Right cardiac atrium (tissue), 5 donors: ENCODE data around the gene DLGAP4. TPM values are rescaled to one million over a fixed set of nuclear protein-coding genes. Genes with fewer than 3 reads are reported as not detected.

Experiments
- ATAC-seq, 2 donors: fragments of 200-7000 bp; cut with Tn5 transposase; one replicate each; pipeline versions ENCODE4 v1.8.0 to v1.9.1; 2020; ENCODE audit warnings: moderate library complexity in 2 of 2, mild to moderate bottlenecking in 1 of 2
- DNase-seq, 3 donors: peaks; one replicate each; pipeline ENCODE4 v3.0.0-alpha.2; 2020
- H3K27ac ChIP-seq: one replicate; pipeline ENCODE4 v1.5.1; 2013; ENCODE audit warnings: mild to moderate bottlenecking, low read length, control low read depth, moderate library complexity
- H3K27me3 ChIP-seq: one replicate; pipeline ENCODE4 v1.6.1; 2013; ENCODE audit not compliant: control insufficient read depth, insufficient read depth
- H3K4me1 ChIP-seq: one replicate; pipeline ENCODE4 v1.6.1; 2013; ENCODE audit warnings: low read length; ENCODE audit not compliant: control insufficient read depth, insufficient read depth
- H3K4me3 ChIP-seq: one replicate; pipeline ENCODE4 v1.5.1; 2013; ENCODE audit warnings: low read length, control low read depth
- H3K9me3 ChIP-seq: one replicate; pipeline ENCODE4 v1.6.1; 2013; ENCODE audit warnings: low read length; ENCODE audit not compliant: control insufficient read depth
- WGBS: extraction: QIAGEN DNeasy Blood & Tissue Kit; methylation state at CpG from one replicate; pipeline ENCODE4 v1.1.7; 2013; 5-methylcytosine and 5-hydroxymethylcytosine counted together
- intact Hi-C, 4 donors: fragments of 100-400 bp; cut with DNase I; formaldehyde crosslinking; loops; one replicate each; pipeline versions ENCODE4 v1.11.0 to v1.14.0; 2022 to 2023
- polyA plus RNA-seq: library from polyadenylated mRNA; stranded (reverse); fragments of 200-250 nt; gene quantifications from one replicate; pipeline ENCODE4 v1.2.3, GENCODE V29; 2013
- total RNA-seq, 4 donors: library from RNA; stranded (reverse); fragmentation: NEBNext Ultra II Directional; extraction: Animal tissue kit (Norgen Biotek cat#: 25700); gene quantifications; one replicate each; pipeline ENCODE4 v1.2.1, GENCODE V29; 2021
- donor health status: healthy with polysubstance abuse.
- donor health status: DM: no; HTN: yes; CAD: no.
- donor health status: DM: no; HTN: no; CAD: no.
- donor health status: DM: no; HTN: yes; CAD: no; lungs with severe emphysema.
- donor health status: DM: yes; HTN: yes; CAD: no.

Gene DLGAP4
- total and polyA plus RNA-seq, 5 donors = 40.7 to 60.5 (median 42.8) TPM

GRCh38 chr20:36405255-36405654 is 99.1 kb downstream of the DLGAP4 start:
- 73% methylated on average over 7 of the region's 7 CpGs for WGBS
- peaks cover 8% of the 10 kb centered on the region for H3K9me3 ChIP-seq
- no peaks in the 10 kb centered on the region for H3K4me1 ChIP-seq
- no peak for ATAC-seq
- DNase-seq = no peak
- no peak overlapping the region for H3K27ac ChIP-seq
- no peaks in the 10 kb centered on the region for H3K27me3 ChIP-seq
- intact Hi-C loops = no loop called here
- no peak overlapping the region for H3K4me3 ChIP-seq

- ATAC-seq (no peak), DNase-seq (no peak)
- Histone ChIP-seq H3K4me1 (no peaks in the 10 kb centered on the region), H3K4me3 (no peak overlapping the region), H3K9me3 (peaks cover 8% of the 10 kb centered on the region), H3K27me3 (no peaks in the 10 kb centered on the region), H3K27ac (no peak overlapping the region)
- 74% methylated on average over 3 of the region's 3 CpGs for WGBS
- intact Hi-C loops = no loop called here
Measured at GRCh38 chr20:36407199-36407733, 101.1 kb downstream of the DLGAP4 start.

GRCh38 chr20:36408219-36408618 is 102.1 kb downstream of the DLGAP4 start:
- no peaks in the 10 kb centered on the region for H3K4me1 ChIP-seq
- no peak overlapping the region for H3K4me3 ChIP-seq
- 17% methylated on average over 10 of the region's 10 CpGs for WGBS
- DNase-seq (peak in 2 of 3 donors; percentile 29 to 57), ATAC-seq (no peak)
- H3K27me3 ChIP-seq = no peaks in the 10 kb centered on the region
- intact Hi-C loops = no loop called here
- H3K27ac ChIP-seq = no peak overlapping the region
- H3K9me3 ChIP-seq = peaks cover 4% of the 10 kb centered on the region

- Histone ChIP-seq H3K4me3 (no peak overlapping the region), H3K27ac (no peak overlapping the region), H3K27me3 (no peaks in the 10 kb centered on the region), H3K9me3 (no peaks in the 10 kb centered on the region), H3K4me1 (no peaks in the 10 kb centered on the region)
- ATAC-seq = no peak
- intact Hi-C loops = no loop called here
- 60% methylated on average over 7 of the region's 7 CpGs for WGBS
- no peak for DNase-seq
Measured at GRCh38 chr20:36411861-36412454, 105.8 kb downstream of the DLGAP4 start.

- Histone ChIP-seq H3K4me3 (no peak overlapping the region), H3K27me3 (no peaks in the 10 kb centered on the region), H3K4me1 (no peaks in the 10 kb centered on the region), H3K27ac (no peak overlapping the region), H3K9me3 (no peaks in the 10 kb centered on the region)
- intact Hi-C loops = no loop called here
- ATAC-seq (no peak), DNase-seq (no peak)
- 68% methylated on average over 3 of the region's 3 CpGs for WGBS
Measured at GRCh38 chr20:36415475-36416002, 109.4 kb downstream of the DLGAP4 start.

- ATAC-seq (no peak), DNase-seq (no peak)
- intact Hi-C loops = no loop called here
- WGBS = 59% methylated on average over 7 of the region's 7 CpGs
- H3K4me3 ChIP-seq = no peak overlapping the region
- no peak overlapping the region for H3K27ac ChIP-seq
- H3K27me3 ChIP-seq = no peaks in the 10 kb centered on the region
- H3K4me1 ChIP-seq = no peaks in the 10 kb centered on the region
- H3K9me3 ChIP-seq = no peaks in the 10 kb centered on the region
Measured at GRCh38 chr20:36418711-36419110, 112.6 kb downstream of the DLGAP4 start.

- H3K27me3 ChIP-seq = no peaks in the 10 kb centered on the region
- no peak for DNase-seq
- H3K27ac ChIP-seq = no peak overlapping the region
- no peaks in the 10 kb centered on the region for H3K4me1 ChIP-seq
- 49% methylated on average over 13 of the region's 13 CpGs for WGBS
- ATAC-seq = no peak
- intact Hi-C loops = loop anchor here in 1 of 4 donors (10.0 kb wide), 1 partner anchor 147 kb away; no protein-coding TSS in a partner anchor
- H3K9me3 ChIP-seq = no peaks in the 10 kb centered on the region
- H3K4me3 ChIP-seq = no peak overlapping the region
Measured at GRCh38 chr20:36421641-36422040, 115.5 kb downstream of the DLGAP4 start.

GRCh38 chr20:36424314-36424713 is 118.2 kb downstream of the DLGAP4 start:
- Histone ChIP-seq H3K4me1 (no peaks in the 10 kb centered on the region), H3K27ac (no peak overlapping the region), H3K4me3 (no peak overlapping the region), H3K27me3 (no peaks in the 10 kb centered on the region), H3K9me3 (no peaks in the 10 kb centered on the region)
- 44% methylated on average over 3 of the region's 3 CpGs for WGBS
- DNase-seq = no peak
- no peak for ATAC-seq
- intact Hi-C loops = loop anchor here in 1 of 4 donors (10.0 kb wide), 1 partner anchor 150 kb away; no protein-coding TSS in a partner anchor

GRCh38 chr20:36425166-36425565 is 119.0 kb downstream of the DLGAP4 start:
- intact Hi-C loops = loop anchor here in 1 of 4 donors (10.0 kb wide), 1 partner anchor 150 kb away; no protein-coding TSS in a partner anchor
- ATAC-seq = no peak
- H3K4me1 ChIP-seq = no peaks in the 10 kb centered on the region
- DNase-seq = no peak
- H3K4me3 ChIP-seq = no peak overlapping the region
- no peak overlapping the region for H3K27ac ChIP-seq
- H3K9me3 ChIP-seq = no peaks in the 10 kb centered on the region
- WGBS = 68% methylated on average over 4 of the region's 4 CpGs
- H3K27me3 ChIP-seq = no peaks in the 10 kb centered on the region

GRCh38 chr20:36431604-36432003 is 125.5 kb downstream of the DLGAP4 start:
- ATAC-seq = no peak
- no peaks in the 10 kb centered on the region for H3K4me1 ChIP-seq
- no peaks in the 10 kb centered on the region for H3K27me3 ChIP-seq
- no peaks in the 10 kb centered on the region for H3K9me3 ChIP-seq
- DNase-seq = no peak
- no peak overlapping the region for H3K4me3 ChIP-seq
- 90% methylated on average over 24 of the region's 24 CpGs for WGBS
- intact Hi-C loops = loop anchor here in 1 of 4 donors (10.0 kb wide), 1 partner anchor 217 kb away; no protein-coding TSS in a partner anchor
- no peak overlapping the region for H3K27ac ChIP-seq

GRCh38 chr20:36432096-36432495 is 126.0 kb downstream of the DLGAP4 start:
- no peak overlapping the region for H3K27ac ChIP-seq
- DNase-seq (no peak), ATAC-seq (no peak)
- H3K4me3 ChIP-seq = no peak overlapping the region
- H3K4me1 ChIP-seq = no peaks in the 10 kb centered on the region
- H3K9me3 ChIP-seq = no peaks in the 10 kb centered on the region
- intact Hi-C loops = loop anchor here in 1 of 4 donors (10.0 kb wide), 1 partner anchor 217 kb away; no protein-coding TSS in a partner anchor
- 95% methylated on average over 23 of the region's 23 CpGs for WGBS
- H3K27me3 ChIP-seq = no peaks in the 10 kb centered on the region
